Activated CD4-positive, alpha-beta T cell treated with anti-CD3 and anti-CD28 coated beads, Interleukin-2, amount 10 ng/mL, durations not matched to agents 24 days and 14 days (primary cell): ENCODE data around the gene PGBD1. TPM values are rescaled to one million over a fixed set of nuclear protein-coding genes. Genes with fewer than 3 reads are reported as not detected.
"Not testable (repeated sequence)": the region's sequence is repeated elsewhere in the genome, so short reads cannot be mapped to it uniquely, and the experiment has no call there.

Experiments used
- DNase-seq: peaks from one replicate; pipeline ENCODE4 v3.0.0; 2022
- H3K27ac Mint-ChIP-seq: one replicate; pipeline ENCODE4 v1.8.0; 2022; ENCODE audit warnings: mild to moderate bottlenecking, mixed read lengths
- H3K27me3 Mint-ChIP-seq: one replicate; pipeline ENCODE4 v1.8.0; 2022; ENCODE audit warnings: mixed read lengths
- H3K36me3 Mint-ChIP-seq: one replicate; pipeline ENCODE4 v1.8.0; 2022; ENCODE audit warnings: low read depth, mild to moderate bottlenecking, mixed read lengths
- H3K4me1 Mint-ChIP-seq: one replicate; pipeline ENCODE4 v1.8.0; 2021; ENCODE audit warnings: mixed read lengths
- H3K4me3 Mint-ChIP-seq: one replicate; pipeline ENCODE4 v1.8.0; 2022; ENCODE audit warnings: mild to moderate bottlenecking, moderate library complexity, mixed read lengths
- H3K9me3 Mint-ChIP-seq: one replicate; pipeline ENCODE4 v1.8.0; 2021; ENCODE audit warnings: mixed read lengths
- intact Hi-C: fragments of 100-400 bp; cut with micrococcal nuclease; formaldehyde crosslinking; loops from one replicate; pipeline ENCODE4 v1.15.1; 2023
- total RNA-seq: library from RNA; stranded (reverse); gene quantifications from 2 replicates; pipeline ENCODE4 v1.2.3, GENCODE V29; 2022

PGBD1 gene
- total RNA-seq, 1 donor from 2014 or later: 1.8 TPM

- no peaks in the 10 kb centered on the region for H3K36me3 Mint-ChIP-seq
- no peaks in the 10 kb centered on the region for H3K9me3 Mint-ChIP-seq
- no peaks in the 10 kb centered on the region for H3K27me3 Mint-ChIP-seq
- intact Hi-C loops: no loop called here
- no peak overlapping the region for H3K27ac Mint-ChIP-seq
- no peaks in the 10 kb centered on the region for H3K4me1 Mint-ChIP-seq
- H3K4me3 Mint-ChIP-seq: no peak overlapping the region
- DNase-seq: no peak
Observed at GRCh38 chr6:28296520-28297060, 15.2 kb downstream of the PGBD1 start.

GRCh38 chr6:28303570-28303969 lies 22.2 kb downstream of the PGBD1 start:
- Mint-ChIP-seq H3K27me3 (peaks cover 6% of the 10 kb centered on the region), H3K36me3 (no peaks in the 10 kb centered on the region), H3K9me3 (peaks cover 5% of the 10 kb centered on the region), H3K4me3 (no peak overlapping the region), H3K27ac (no peak overlapping the region), H3K4me1 (peaks cover 9% of the 10 kb centered on the region)
- no peak for DNase-seq
- intact Hi-C loops: no loop called here

- H3K9me3 Mint-ChIP-seq, H3K36me3 Mint-ChIP-seq, intact Hi-C loops, H3K4me3 Mint-ChIP-seq, H3K27ac Mint-ChIP-seq, H3K4me1 Mint-ChIP-seq, DNase-seq: not testable (repeated sequence)
- peaks cover 23% of the 10 kb centered on the region for H3K27me3 Mint-ChIP-seq
Observed at GRCh38 chr6:28306363-28306762, 25.0 kb downstream of the PGBD1 start.

GRCh38 chr6:28311139-28311823 lies 29.9 kb downstream of the PGBD1 start:
- no peak for DNase-seq
- no peaks in the 10 kb centered on the region for H3K36me3 Mint-ChIP-seq
- H3K27ac Mint-ChIP-seq: no peak overlapping the region
- intact Hi-C loops: no loop called here
- peaks cover 25% of the 10 kb centered on the region for H3K27me3 Mint-ChIP-seq
- H3K9me3 Mint-ChIP-seq: peaks cover 7% of the 10 kb centered on the region
- H3K4me3 Mint-ChIP-seq: no peak overlapping the region
- H3K4me1 Mint-ChIP-seq: no peaks in the 10 kb centered on the region

- intact Hi-C loops: no loop called here
- Mint-ChIP-seq H3K27me3 (peaks cover 29% of the 10 kb centered on the region), H3K9me3 (peaks cover 7% of the 10 kb centered on the region)
Observed at GRCh38 chr6:28312939-28313338, 31.6 kb downstream of the PGBD1 start.

GRCh38 chr6:28315628-28316027 lies 34.3 kb downstream of the PGBD1 start:
- H3K4me3 Mint-ChIP-seq: no peak overlapping the region

More at GRCh38 chr6:28312939-28313338, 31.6 kb downstream of the PGBD1 start:
- H3K36me3 Mint-ChIP-seq: no peaks in the 10 kb centered on the region
- H3K4me3 Mint-ChIP-seq: no peak overlapping the region
- no peak overlapping the region for H3K27ac Mint-ChIP-seq
- H3K4me1 Mint-ChIP-seq: no peaks in the 10 kb centered on the region
- DNase-seq: no peak

GRCh38 chr6:28317866-28318265 lies 36.5 kb downstream of the PGBD1 start:
- H3K9me3 Mint-ChIP-seq: peaks cover 11% of the 10 kb centered on the region
- DNase-seq, intact Hi-C loops, H3K27ac Mint-ChIP-seq, H3K4me3 Mint-ChIP-seq, H3K4me1 Mint-ChIP-seq, H3K36me3 Mint-ChIP-seq, H3K27me3 Mint-ChIP-seq: not testable (repeated sequence)

More at GRCh38 chr6:28315628-28316027, 34.3 kb downstream of the PGBD1 start:
- H3K4me1 Mint-ChIP-seq: no peaks in the 10 kb centered on the region
- peaks cover 10% of the 10 kb centered on the region for H3K27me3 Mint-ChIP-seq
- H3K36me3 Mint-ChIP-seq: no peaks in the 10 kb centered on the region
- no peak overlapping the region for H3K27ac Mint-ChIP-seq
- no peak for DNase-seq
- H3K9me3 Mint-ChIP-seq: no peaks in the 10 kb centered on the region
- intact Hi-C loops: no loop called here

GRCh38 chr6:28322661-28323060 lies 41.3 kb downstream of the PGBD1 start:
- Mint-ChIP-seq H3K36me3 (peaks cover 7% of the 10 kb centered on the region), H3K4me3 (no peak overlapping the region), H3K27ac (no peak overlapping the region), H3K9me3 (peaks cover 28% of the 10 kb centered on the region), H3K27me3 (peaks cover 3% of the 10 kb centered on the region), H3K4me1 (no peaks in the 10 kb centered on the region)
- intact Hi-C loops: no loop called here
- DNase-seq: no peak

- H3K36me3 Mint-ChIP-seq: peaks cover 10% of the 10 kb centered on the region
- no peak for DNase-seq
- H3K27me3 Mint-ChIP-seq: peaks cover 3% of the 10 kb centered on the region
- H3K4me1 Mint-ChIP-seq: no peaks in the 10 kb centered on the region
- H3K9me3 Mint-ChIP-seq: peaks cover 33% of the 10 kb centered on the region
- intact Hi-C loops: no loop called here
- H3K4me3 Mint-ChIP-seq: no peak overlapping the region
- H3K27ac Mint-ChIP-seq: no peak overlapping the region
Observed at GRCh38 chr6:28323813-28324424, 42.5 kb downstream of the PGBD1 start.

- no peak for DNase-seq
- H3K27ac Mint-ChIP-seq: no peak overlapping the region
- intact Hi-C loops: no loop called here
- H3K36me3 Mint-ChIP-seq: peaks cover 10% of the 10 kb centered on the region
- peaks cover 43% of the 10 kb centered on the region for H3K9me3 Mint-ChIP-seq
- H3K4me3 Mint-ChIP-seq: no peak overlapping the region
- no peaks in the 10 kb centered on the region for H3K4me1 Mint-ChIP-seq
- peaks cover 3% of the 10 kb centered on the region for H3K27me3 Mint-ChIP-seq
Observed at GRCh38 chr6:28326371-28326948, 45.1 kb downstream of the PGBD1 start.

GRCh38 chr6:28330041-28330440 lies 48.7 kb downstream of the PGBD1 start:
- Mint-ChIP-seq H3K4me1 (peaks cover 3% of the 10 kb centered on the region), H3K27me3 (peaks cover 4% of the 10 kb centered on the region), H3K36me3 (peaks cover 8% of the 10 kb centered on the region), H3K9me3 (peaks cover 30% of the 10 kb centered on the region), H3K27ac (no peak overlapping the region), H3K4me3 (no peak overlapping the region)
- no peak for DNase-seq
- intact Hi-C loops: no loop called here

- intact Hi-C loops: no loop called here
- no peak for DNase-seq
- H3K4me3 Mint-ChIP-seq: no peak overlapping the region
- no peak overlapping the region for H3K27ac Mint-ChIP-seq
- peaks cover 3% of the 10 kb centered on the region for H3K4me1 Mint-ChIP-seq
- peaks cover 3% of the 10 kb centered on the region for H3K36me3 Mint-ChIP-seq
- peaks cover 4% of the 10 kb centered on the region for H3K27me3 Mint-ChIP-seq
- H3K9me3 Mint-ChIP-seq: peaks cover 17% of the 10 kb centered on the region
Observed at GRCh38 chr6:28333047-28333446, 51.7 kb downstream of the PGBD1 start.

- Mint-ChIP-seq H3K27ac (no peak overlapping the region), H3K36me3 (peaks cover 3% of the 10 kb centered on the region), H3K4me3 (no peak overlapping the region), H3K9me3 (peaks cover 17% of the 10 kb centered on the region), H3K4me1 (peaks cover 3% of the 10 kb centered on the region), H3K27me3 (peaks cover 4% of the 10 kb centered on the region)
- intact Hi-C loops: no loop called here
- no peak for DNase-seq
Observed at GRCh38 chr6:28333599-28334018, 52.2 kb downstream of the PGBD1 start.
